Measurements from ENCODE around the gene PCBP4. TPM values are rescaled to one million over a fixed set of nuclear protein-coding genes. Genes with fewer than 3 reads are reported as not detected.

Gene PCBP4
- total RNA-seq, 1 experiment from 2014 or later: 48.8 TPM

DNA sequence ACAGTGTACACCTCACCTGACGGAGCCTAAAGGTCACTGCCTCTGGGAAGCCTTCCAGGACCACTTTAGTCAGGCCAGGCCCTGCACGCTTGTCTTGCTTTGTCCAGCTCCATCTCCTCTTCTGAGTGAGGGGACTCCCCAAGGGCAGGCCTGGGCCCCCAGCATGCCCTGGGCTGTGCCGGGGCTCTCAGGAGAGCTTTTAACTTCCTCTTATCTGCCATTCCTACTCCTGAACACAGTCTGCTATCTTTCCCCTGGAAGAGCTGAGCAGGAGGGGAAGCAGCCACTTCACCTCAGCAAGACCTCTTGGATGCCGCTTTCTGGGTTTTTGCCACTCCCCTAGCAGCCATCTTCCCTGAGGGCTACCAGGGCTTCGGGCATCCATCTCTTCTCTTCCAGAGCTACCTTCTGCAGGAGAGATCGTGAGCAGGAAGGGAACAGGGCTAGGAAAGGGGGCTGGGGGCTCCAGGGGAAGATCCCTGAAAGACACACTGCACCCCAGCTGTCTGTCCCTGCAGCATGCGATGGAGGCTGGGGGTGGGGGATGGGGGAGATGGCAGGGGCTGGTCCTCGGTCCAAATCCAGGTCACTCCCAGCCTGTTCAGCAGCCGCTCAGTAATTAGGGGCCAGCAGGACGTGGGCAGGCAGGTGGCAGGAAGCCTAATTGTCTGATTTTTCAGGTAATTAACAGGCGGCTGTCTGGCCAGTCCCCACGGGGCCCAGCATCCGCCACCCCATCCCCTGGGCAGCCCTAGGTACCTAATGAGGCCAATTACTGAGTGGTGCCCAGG, 48.4 kb upstream of the PCBP4 start:
- Histone ChIP-seq H3K4me2 (ENCODE audit: low read length) (no peak overlapping the region), H3K9me2 (ENCODE audit: insufficient read depth) (no peaks in the 10 kb centered on the region), H3K79me2 (ENCODE audit: insufficient read depth, low read length) (no peaks in the 10 kb centered on the region), H2AFZ (ENCODE audit: low read depth, low read length, poor library complexity, severe bottlenecking) (no peak overlapping the region), H3K9me3 (ENCODE audit: control insufficient read depth in 1 of 2, insufficient read depth in 1 of 2, low read depth in 1 of 2, low read length in 2 of 2) (no peaks in the 10 kb centered on the region), H3K9ac (ENCODE audit: low read length) (no peak overlapping the region), H3K27ac (ENCODE audit: low read depth, low read length) (no peak overlapping the region), H3K27me3 (ENCODE audit: insufficient read depth, low read length) (no peaks in the 10 kb centered on the region), H3K4me3 (replicated peaks in 1 of 2; ENCODE audit: low read depth in 1 of 2, low read length in 2 of 2) (no peak overlapping the region), H3K4me1 (ENCODE audit: control insufficient read depth in 1 of 2, insufficient read depth in 2 of 2, low read length in 2 of 2) (peaks cover 0 to 6% of the 10 kb centered on the region in 2 experiments; a peak in 1 of 4 replicates), H4K20me1 (ENCODE audit: insufficient read depth) (no peaks in the 10 kb centered on the region), H3K36me3 (ENCODE audit: control insufficient read depth in 1 of 2, insufficient read depth in 2 of 2, low read length in 2 of 2) (no peaks in the 10 kb centered on the region)
- intact Hi-C loops (cut with micrococcal nuclease): no loop called here
- ATAC-seq: no peak
- ChIA-PET RAD21 (ENCODE audit: low non-redundant PET in 1 of 2, low total read pairs in 2 of 2, uncharacterized antibody in 2 of 2, unreplicated experiment in 2 of 2) (no interaction called here), POLR2A (no interaction called here), CTCF (interaction anchor here (1.0 to 1.2 kb wide), 2 partner anchors 37 to 38 kb away, joined by 3 read pairs; no protein-coding TSS in a partner anchor)
- TF ChIP-seq FOSL1 (IDR thresholded peaks at IDR 0.05; ENCODE audit: low read depth): no peak
- TF ChIP-seq, protein P1, sequence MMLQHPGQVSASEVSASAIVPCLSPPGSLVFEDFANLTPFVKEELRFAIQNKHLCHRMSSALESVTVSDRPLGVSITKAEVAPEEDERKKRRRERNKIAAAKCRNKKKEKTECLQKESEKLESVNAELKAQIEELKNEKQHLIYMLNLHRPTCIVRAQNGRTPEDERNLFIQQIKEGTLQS (IDR thresholded peaks at IDR 0.05): no peak
- TF ChIP-seq, protein P2, sequence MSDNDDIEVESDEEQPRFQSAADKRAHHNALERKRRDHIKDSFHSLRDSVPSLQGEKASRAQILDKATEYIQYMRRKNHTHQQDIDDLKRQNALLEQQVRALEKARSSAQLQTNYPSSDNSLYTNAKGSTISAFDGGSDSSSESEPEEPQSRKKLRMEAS (IDR thresholded peaks at IDR 0.05): no peak
- TF ChIP-seq POLR2A (IDR thresholded peaks at IDR 0.05; ENCODE audit: borderline replicate concordance, extremely low read depth, insufficient read depth, insufficient read length): no peak
- no peak for TF ChIP-seq ELF1 (IDR thresholded peaks at IDR 0.05; ENCODE audit: borderline replicate concordance, low read depth)
- no peak for TF ChIP-seq POLR2AphosphoS5 (IDR thresholded peaks at IDR 0.05; ENCODE audit: low read depth, low read length)
- no peak for TF ChIP-seq ZNF274 (IDR thresholded peaks at IDR 0.05; ENCODE audit: low read depth, low read length)
- TF ChIP-seq ZFX (IDR thresholded peaks at IDR 0.05): no peak
- TF ChIP-seq EZH2 (IDR thresholded peaks at IDR 0.05): no peak
- TF ChIP-seq, protein P3, sequence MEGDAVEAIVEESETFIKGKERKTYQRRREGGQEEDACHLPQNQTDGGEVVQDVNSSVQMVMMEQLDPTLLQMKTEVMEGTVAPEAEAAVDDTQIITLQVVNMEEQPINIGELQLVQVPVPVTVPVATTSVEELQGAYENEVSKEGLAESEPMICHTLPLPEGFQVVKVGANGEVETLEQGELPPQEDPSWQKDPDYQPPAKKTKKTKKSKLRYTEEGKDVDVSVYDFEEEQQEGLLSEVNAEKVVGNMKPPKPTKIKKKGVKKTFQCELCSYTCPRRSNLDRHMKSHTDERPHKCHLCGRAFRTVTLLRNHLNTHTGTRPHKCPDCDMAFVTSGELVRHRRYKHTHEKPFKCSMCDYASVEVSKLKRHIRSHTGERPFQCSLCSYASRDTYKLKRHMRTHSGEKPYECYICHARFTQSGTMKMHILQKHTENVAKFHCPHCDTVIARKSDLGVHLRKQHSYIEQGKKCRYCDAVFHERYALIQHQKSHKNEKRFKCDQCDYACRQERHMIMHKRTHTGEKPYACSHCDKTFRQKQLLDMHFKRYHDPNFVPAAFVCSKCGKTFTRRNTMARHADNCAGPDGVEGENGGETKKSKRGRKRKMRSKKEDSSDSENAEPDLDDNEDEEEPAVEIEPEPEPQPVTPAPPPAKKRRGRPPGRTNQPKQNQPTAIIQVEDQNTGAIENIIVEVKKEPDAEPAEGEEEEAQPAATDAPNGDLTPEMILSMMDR (IDR thresholded peaks at IDR 0.05 in 2 of 3, conservative IDR thresholded peaks at IDR 0.05 in 1 of 3; ENCODE audit: borderline replicate concordance in 1 of 3, insufficient read depth in 1 of 3, low read depth in 2 of 3, low read length in 2 of 3): no peak
- TF ChIP-seq YY1 (IDR thresholded peaks at IDR 0.05; ENCODE audit: extremely low read depth, insufficient replicate concordance, low read depth, low read length): no peak
- TF ChIP-seq, protein P4, sequence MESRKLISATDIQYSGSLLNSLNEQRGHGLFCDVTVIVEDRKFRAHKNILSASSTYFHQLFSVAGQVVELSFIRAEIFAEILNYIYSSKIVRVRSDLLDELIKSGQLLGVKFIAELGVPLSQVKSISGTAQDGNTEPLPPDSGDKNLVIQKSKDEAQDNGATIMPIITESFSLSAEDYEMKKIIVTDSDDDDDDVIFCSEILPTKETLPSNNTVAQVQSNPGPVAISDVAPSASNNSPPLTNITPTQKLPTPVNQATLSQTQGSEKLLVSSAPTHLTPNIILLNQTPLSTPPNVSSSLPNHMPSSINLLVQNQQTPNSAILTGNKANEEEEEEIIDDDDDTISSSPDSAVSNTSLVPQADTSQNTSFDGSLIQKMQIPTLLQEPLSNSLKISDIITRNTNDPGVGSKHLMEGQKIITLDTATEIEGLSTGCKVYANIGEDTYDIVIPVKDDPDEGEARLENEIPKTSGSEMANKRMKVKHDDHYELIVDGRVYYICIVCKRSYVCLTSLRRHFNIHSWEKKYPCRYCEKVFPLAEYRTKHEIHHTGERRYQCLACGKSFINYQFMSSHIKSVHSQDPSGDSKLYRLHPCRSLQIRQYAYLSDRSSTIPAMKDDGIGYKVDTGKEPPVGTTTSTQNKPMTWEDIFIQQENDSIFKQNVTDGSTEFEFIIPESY (IDR thresholded peaks at IDR 0.05; ENCODE audit: extremely low read depth, insufficient replicate concordance, low read length): no peak
- no peak for TF ChIP-seq EGR1 (IDR thresholded peaks at IDR 0.05; ENCODE audit: low read depth)
- TF ChIP-seq TCF7L2 (IDR thresholded peaks at IDR 0.05; ENCODE audit: borderline replicate concordance, extremely low read depth, insufficient read depth, insufficient read length): no peak
- no peak for DNase-seq (ENCODE audit: low read depth, low spot score)
- BruUV-seq (replicated peaks): no TSS peak
